A549 (cell line): ENCODE measurements around the gene POLE. TPM values are rescaled to one million over a fixed set of nuclear protein-coding genes. Genes with fewer than 3 reads are reported as not detected.
A peak's percentile ranks its signal among the peaks of the same experiment; 100 is the strongest.

Experiments used
- BCL3 ChIP-seq: fragments of >200 bp; sonication (Bioruptor Twin); formaldehyde crosslinking; IDR thresholded peaks from 3 replicates; pipeline ENCODE4 v1.6.1; 2016
- BHLHE40 ChIP-seq: IDR thresholded peaks from 2 replicates; pipeline ENCODE4 v1.6.1; 2012; ENCODE audit warnings: low read depth, low read length, inconsistent platforms
- CHD2 ChIP-seq: fragments of 150-350 bp; IDR thresholded peaks from 2 replicates; pipeline ENCODE4 v1.6.1; 2014; ENCODE audit warnings: low read length; ENCODE audit not compliant: partially characterized antibody
- EHF ChIP-seq: fragments of 250-450 bp; sonication (Bioruptor Pico); IDR thresholded peaks from 2 replicates; pipeline ENCODE4 v1.5.0; 2020; ENCODE audit warnings: mild to moderate bottlenecking
- EHMT2 ChIP-seq: fragments of 200-600 bp; sonication (generic); IDR thresholded peaks from 2 replicates; pipeline ENCODE4 v1.6.1; 2016; ENCODE audit warnings: antibody characterized with exemption, low read depth, mild to moderate bottlenecking, moderate library complexity
- ESRRA ChIP-seq: fragments of 150-350 bp; IDR thresholded peaks from 2 replicates; pipeline ENCODE4 v1.6.1; 2014; ENCODE audit warnings: mild to moderate bottlenecking, low read length, borderline replicate concordance
- FOXS1 ChIP-seq: fragments of 250-450 bp; sonication (Bioruptor Pico); IDR thresholded peaks from 2 replicates; pipeline ENCODE4 v1.5.0; 2020; ENCODE audit warnings: mild to moderate bottlenecking, moderate library complexity
- HES2 ChIP-seq: fragments of >200 bp; sonication (Bioruptor Twin); formaldehyde crosslinking; IDR thresholded peaks from 2 replicates; pipeline ENCODE4 v1.6.1; 2016
- HMGXB4 ChIP-seq: fragments of 250-450 bp; sonication (Bioruptor Pico); IDR thresholded peaks from 2 replicates; pipeline ENCODE4 v1.5.0; 2021; ENCODE audit warnings: mild to moderate bottlenecking, moderate library complexity, borderline replicate concordance
- HOXB13 ChIP-seq: fragments of 250-450 bp; sonication (Bioruptor Pico); IDR thresholded peaks from 2 replicates; pipeline ENCODE4 v1.5.0; 2020; ENCODE audit warnings: low read depth, mild to moderate bottlenecking, moderate library complexity
- HOXB5 ChIP-seq: fragments of 250-450 bp; sonication (Bioruptor Pico); IDR thresholded peaks from 2 replicates; pipeline ENCODE4 v1.5.0; 2020; ENCODE audit warnings: mild to moderate bottlenecking, moderate library complexity
- JUNB ChIP-seq: fragments of >200 bp; sonication (Bioruptor Twin); formaldehyde crosslinking; IDR thresholded peaks from 2 replicates; pipeline ENCODE4 v1.6.1; 2016
- MAZ ChIP-seq: fragments of 150-350 bp; IDR thresholded peaks from 2 replicates; pipeline ENCODE4 v1.6.1; 2014; ENCODE audit warnings: antibody characterized with exemption, low read depth, low read length, borderline replicate concordance
- MYC ChIP-seq: IDR thresholded peaks from 2 replicates; pipeline ENCODE4 v1.6.1; 2012; ENCODE audit warnings: mild to moderate bottlenecking, inconsistent platforms, low read length, improper control_type of control experiment, borderline replicate concordance
- NPAS2 ChIP-seq: fragments of 250-450 bp; sonication (Bioruptor Pico); IDR thresholded peaks from 2 replicates; pipeline ENCODE4 v1.8.0; 2022; ENCODE audit warnings: mild to moderate bottlenecking, moderate library complexity, borderline replicate concordance
- NR3C1 ChIP-seq: fragments of >200 bp; sonication (Bioruptor Twin); formaldehyde crosslinking; IDR thresholded peaks from 3 replicates; pipeline ENCODE4 v1.6.1; 2017
- PHF8 ChIP-seq: fragments of 200-600 bp; sonication (generic); IDR thresholded peaks from 2 replicates; pipeline ENCODE4 v1.6.1; 2016; ENCODE audit warnings: low read depth, mild to moderate bottlenecking, antibody characterized with exemption, moderate library complexity, borderline replicate concordance
- POLR2AphosphoS2 ChIP-seq: conservative IDR thresholded peaks from 2 replicates; pipeline ENCODE4 v1.6.1; 2012; ENCODE audit warnings: low read length, improper control_type of control experiment, inconsistent platforms
- RAD21 ChIP-seq, 2 experiments: fragments of >200 bp in 1 of 2; sonication (Bioruptor Twin) in 1 of 2; formaldehyde crosslinking in 1 of 2; IDR thresholded peaks in 1 of 2; conservative IDR thresholded peaks in 1 of 2; 2 replicates in 1 of 2; 3 replicates in 1 of 2; pipeline ENCODE4 v1.6.1; 2012 to 2018; ENCODE audit warnings: inconsistent platforms in 1 of 2
- RFX5 ChIP-seq: fragments of 450-650 bp; IDR thresholded peaks from 2 replicates; pipeline ENCODE4 v1.7.1; 2014; ENCODE audit warnings: antibody characterized with exemption, mild to moderate bottlenecking, moderate library complexity
- SMC3 ChIP-seq: fragments of >200 bp; sonication (Bioruptor Twin); formaldehyde crosslinking; IDR thresholded peaks from 3 replicates; pipeline ENCODE4 v1.6.1; 2018; ENCODE audit warnings: inconsistent platforms
- ZC3H11A ChIP-seq: fragments of 450-650 bp; IDR thresholded peaks from 2 replicates; pipeline ENCODE4 v1.6.1; 2014; ENCODE audit warnings: antibody characterized with exemption, mild to moderate bottlenecking
- ZSCAN20 ChIP-seq: fragments of 250-450 bp; sonication (Bioruptor Pico); IDR thresholded peaks from 2 replicates; pipeline ENCODE4 v1.8.0; 2022; ENCODE audit warnings: mild to moderate bottlenecking, moderate library complexity
- polyA plus RNA-seq, 4 experiments: library from polyadenylated mRNA; depleted of rRNA in 3 of 4; stranded (reverse); fragments of >200 nt; fragmentation: RNase III in 1 of 4; extraction: RNeasy Plus Mini Kit Qiagen cat#74134 plus additional on column Dnase treatment in 1 of 4; gene quantifications; 2 replicates in 3 of 4; 3 replicates in 1 of 4; pipeline ENCODE4 v1.2.3, GENCODE V29; 2011 to 2017
- TF ChIP-seq, protein P1 (sequence below): fragments of 450-650 bp; IDR thresholded peaks from 2 replicates; pipeline ENCODE4 v1.6.1; 2014; ENCODE audit warnings: antibody characterized with exemption
- TF ChIP-seq, protein P2 (sequence below): fragments of 150-350 bp; IDR thresholded peaks from 2 replicates; pipeline ENCODE4 v1.6.1; 2014; ENCODE audit warnings: low read depth, mild to moderate bottlenecking, low read length

POLE gene
- polyA plus RNA-seq, 2 of the 4 experiments (the other 2 are of a cell fraction), result 28.9 to 67.2 TPM

- TF ChIP-seq BHLHE40 (no peak), RAD21 (conservative IDR thresholded peaks at IDR 0.05 in 1 of 2, IDR thresholded peaks at IDR 0.05 in 1 of 2) (no peak), EHF (CRISPR knock-in tag) (no peak), HES2 (no peak), HOXB13 (CRISPR knock-in tag) (peak; percentile 28; the same call in 1 of the 2 replicates), POLR2AphosphoS2 (no peak), ZC3H11A (no peak), NPAS2 (CRISPR knock-in tag) (no peak), BCL3 (peak; percentile 93), SMC3 (no peak), FOXS1 (CRISPR knock-in tag) (no peak), PHF8 (peak; percentile 52; the same call in 1 of the 2 replicates), NR3C1 (no peak), HMGXB4 (CRISPR knock-in tag) (no peak), EHMT2 (no peak), CHD2 (peak; percentile 69), RFX5 (peak; percentile 49; the same call in 1 of the 2 replicates), MAZ (no peak), JUNB (no peak), HOXB5 (CRISPR knock-in tag) (no peak), ESRRA (no peak), ZSCAN20 (CRISPR knock-in tag) (no peak), MYC (peak; percentile 78; the same call in 1 of the 2 replicates)
- TF ChIP-seq, protein P1, sequence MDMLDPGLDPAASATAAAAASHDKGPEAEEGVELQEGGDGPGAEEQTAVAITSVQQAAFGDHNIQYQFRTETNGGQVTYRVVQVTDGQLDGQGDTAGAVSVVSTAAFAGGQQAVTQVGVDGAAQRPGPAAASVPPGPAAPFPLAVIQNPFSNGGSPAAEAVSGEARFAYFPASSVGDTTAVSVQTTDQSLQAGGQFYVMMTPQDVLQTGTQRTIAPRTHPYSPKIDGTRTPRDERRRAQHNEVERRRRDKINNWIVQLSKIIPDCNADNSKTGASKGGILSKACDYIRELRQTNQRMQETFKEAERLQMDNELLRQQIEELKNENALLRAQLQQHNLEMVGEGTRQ, result no peak
- TF ChIP-seq, protein P2, sequence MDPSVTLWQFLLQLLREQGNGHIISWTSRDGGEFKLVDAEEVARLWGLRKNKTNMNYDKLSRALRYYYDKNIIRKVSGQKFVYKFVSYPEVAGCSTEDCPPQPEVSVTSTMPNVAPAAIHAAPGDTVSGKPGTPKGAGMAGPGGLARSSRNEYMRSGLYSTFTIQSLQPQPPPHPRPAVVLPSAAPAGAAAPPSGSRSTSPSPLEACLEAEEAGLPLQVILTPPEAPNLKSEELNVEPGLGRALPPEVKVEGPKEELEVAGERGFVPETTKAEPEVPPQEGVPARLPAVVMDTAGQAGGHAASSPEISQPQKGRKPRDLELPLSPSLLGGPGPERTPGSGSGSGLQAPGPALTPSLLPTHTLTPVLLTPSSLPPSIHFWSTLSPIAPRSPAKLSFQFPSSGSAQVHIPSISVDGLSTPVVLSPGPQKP, result no peak
Observed at GRCh38 chr12:132710405-132711079, 23.4 kb upstream of the POLE start, which contains the start of gene PGAM5 (continued).
